T47D (cell line): ENCODE data around the gene SLC52A3.

Experiments
- DNase-seq, 2 experiments: peaks; one replicate each; pipeline versions ENCODE4 v3.0.0 to v3.0.0-alpha.2; 2011 to 2012; ENCODE audit warnings: low read depth in 1 of 2, low spot score in 1 of 2
- JUND ChIP-seq: IDR thresholded peaks from 2 replicates; pipeline ENCODE4 v1.6.1; 2012; ENCODE audit warnings: low read depth
- in situ Hi-C: cut with HindIII; loops from 2 replicates; pipeline ENCODE4 v1.10.0; 2016; ENCODE audit warnings: low sequenced_read_pairs, low pct_unique_long_range_greater_than_20kb

The SLC52A3 gene

DNA sequence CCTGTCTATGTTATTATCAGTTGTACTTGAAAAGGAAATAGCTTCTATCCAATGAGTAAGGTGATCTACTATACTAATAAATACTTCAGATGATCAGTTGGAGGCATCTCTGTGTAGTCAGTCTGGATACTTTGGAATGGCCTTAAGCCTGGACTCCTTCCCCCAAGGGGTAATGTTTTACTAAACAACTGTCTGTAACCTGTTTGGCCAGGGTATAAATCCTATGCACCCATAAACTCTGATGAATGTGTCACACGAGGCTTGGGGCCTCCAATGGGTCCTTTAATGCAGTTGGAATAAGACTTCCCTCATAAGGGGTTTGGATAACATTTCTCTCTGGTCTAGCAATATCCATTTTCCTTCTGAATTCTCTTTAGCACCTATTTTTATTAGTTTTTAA lies 19.5 kb upstream of the SLC52A3 start:
- in situ Hi-C loops: no loop called here
- no peak for TF ChIP-seq JUND
- peak in 1 of 2 experiments; percentile 46 for DNase-seq

DNA sequence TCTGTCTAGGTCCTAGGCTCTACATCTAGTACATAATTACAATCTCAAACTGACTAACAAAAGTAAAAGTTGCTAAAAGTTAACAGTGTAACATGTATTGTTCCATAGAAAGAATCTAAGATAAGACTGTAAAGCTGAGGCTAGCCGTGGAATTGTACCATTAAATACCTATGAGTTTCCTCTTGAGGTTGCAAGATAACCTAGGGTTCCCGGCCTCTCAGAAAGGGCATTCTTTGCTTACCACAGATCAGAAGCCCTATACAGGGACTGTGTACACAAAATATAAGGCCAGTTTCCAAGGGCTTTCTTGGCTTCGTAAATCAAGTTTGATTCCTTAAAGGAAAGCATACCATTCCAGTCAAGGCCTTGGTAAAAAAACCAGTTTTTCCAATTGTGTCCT lies 11.5 kb upstream of the SLC52A3 start:
- no peak for TF ChIP-seq JUND
- in situ Hi-C loops: no loop called here
- DNase-seq: peak in 1 of 2 experiments; percentile 43

DNA sequence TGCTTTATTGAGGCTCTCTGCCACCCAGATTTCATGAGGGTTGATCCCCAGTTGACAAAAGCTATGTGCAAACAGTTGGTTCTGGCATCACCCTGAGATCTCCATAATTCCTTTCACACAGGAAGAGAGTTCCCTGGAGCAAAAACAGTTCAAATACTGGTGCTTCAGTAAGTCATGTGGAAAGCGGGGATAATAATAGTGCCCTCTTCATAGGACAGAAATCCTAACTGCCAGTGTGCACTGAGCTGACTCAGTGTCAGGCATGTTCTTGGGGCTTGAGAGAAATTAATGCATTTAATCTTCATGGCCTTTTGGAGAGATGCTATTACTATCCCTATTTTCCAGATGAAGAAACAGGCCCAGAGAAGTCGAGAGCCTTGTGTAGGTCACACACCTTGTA lies 7.9 kb upstream of the SLC52A3 start:
- in situ Hi-C loops: no loop called here
- DNase-seq: no peak
- no peak for TF ChIP-seq JUND

- DNase-seq: peak; percentile 58 to 91
- in situ Hi-C loops: no loop called here
- no peak for TF ChIP-seq JUND
Measured at GRCh38 chr20:775679-776135, 7.4 kb upstream of the SLC52A3 start.

DNA sequence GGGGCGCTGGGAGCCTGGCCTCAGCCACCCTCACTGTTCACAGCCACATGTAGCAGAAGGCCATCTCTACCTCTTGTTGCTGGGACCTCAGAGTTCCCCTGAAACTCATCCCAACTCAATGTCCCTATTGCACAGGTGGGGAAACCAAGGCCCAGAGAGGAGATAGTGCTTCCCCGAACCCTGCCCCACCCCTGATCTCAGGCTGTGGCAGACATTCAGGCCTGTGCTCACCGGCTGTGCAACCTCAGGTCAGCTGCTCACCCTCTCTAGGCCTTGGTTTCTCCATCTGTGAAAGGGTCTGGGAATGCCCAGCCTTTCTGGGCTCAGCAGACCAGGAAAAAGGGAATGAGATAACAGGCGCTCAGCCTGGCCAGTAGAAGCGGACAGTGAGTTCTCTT lies 6.4 kb upstream of the SLC52A3 start:
- DNase-seq: no peak
- in situ Hi-C loops: no loop called here
- no peak for TF ChIP-seq JUND

- TF ChIP-seq JUND: no peak
- in situ Hi-C loops: no loop called here
Measured at GRCh38 chr20:774016-774659, 5.8 kb upstream of the SLC52A3 start.

DNA sequence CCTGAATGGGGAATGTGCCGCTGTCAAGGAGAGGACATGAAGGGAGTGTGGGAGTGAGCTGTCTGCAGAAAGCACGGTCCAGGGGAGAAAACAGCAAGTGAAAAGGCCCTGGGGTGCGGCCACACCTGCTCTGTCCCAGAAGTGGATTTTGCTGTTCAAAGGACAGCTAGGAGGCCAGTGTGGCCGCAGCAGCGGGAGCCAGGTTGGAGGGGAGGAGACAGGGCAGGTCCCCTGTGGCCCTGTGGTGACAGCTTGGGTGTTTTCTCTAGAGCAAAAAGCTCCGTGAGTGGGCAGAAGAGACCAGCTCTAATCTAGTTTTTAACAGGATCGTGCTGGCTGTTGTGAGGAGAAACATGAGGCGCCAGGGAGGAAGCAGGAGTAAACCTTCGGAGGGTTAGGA lies 4.5 kb upstream of the SLC52A3 start:
- in situ Hi-C loops: no loop called here
- DNase-seq: no peak
- no peak for TF ChIP-seq JUND

More at GRCh38 chr20:774016-774659, 5.8 kb upstream of the SLC52A3 start:
- no peak for DNase-seq

DNA sequence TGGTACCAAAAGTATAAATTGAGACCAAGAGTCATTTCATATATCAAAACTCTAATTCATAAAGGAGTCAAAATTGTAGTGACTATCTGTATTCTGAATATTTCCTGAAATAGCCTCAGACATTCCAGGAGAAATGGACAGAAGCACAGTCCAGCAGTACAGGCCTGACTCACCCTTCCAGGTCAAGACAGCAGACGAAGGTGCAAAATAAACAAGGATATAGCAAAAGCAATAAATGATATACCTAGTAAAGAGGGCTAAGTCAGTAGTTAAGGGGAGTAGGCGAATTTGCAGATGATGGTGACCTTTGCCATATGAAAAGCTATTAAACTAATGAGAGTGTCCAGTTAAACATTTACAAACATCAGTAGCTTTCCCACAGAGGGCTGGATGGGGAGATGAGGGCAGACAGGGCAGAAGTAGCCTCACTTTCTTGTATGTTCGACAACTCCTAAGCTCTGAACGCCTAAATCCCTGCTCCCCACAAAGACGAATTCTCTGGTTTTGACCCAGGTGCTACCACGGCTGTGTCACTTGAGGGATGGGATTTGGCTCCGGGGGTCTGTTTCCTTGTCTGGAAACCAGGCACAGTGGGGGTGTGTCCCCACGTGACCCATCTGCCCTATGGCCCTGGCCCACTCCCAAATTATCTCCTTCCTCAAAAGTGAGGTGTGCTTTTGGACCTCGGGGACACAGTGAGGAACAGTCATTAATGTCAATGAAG lies 3.6 kb upstream of the SLC52A3 start:
- no peak for DNase-seq
- in situ Hi-C loops: no loop called here
- no peak for TF ChIP-seq JUND

DNA sequence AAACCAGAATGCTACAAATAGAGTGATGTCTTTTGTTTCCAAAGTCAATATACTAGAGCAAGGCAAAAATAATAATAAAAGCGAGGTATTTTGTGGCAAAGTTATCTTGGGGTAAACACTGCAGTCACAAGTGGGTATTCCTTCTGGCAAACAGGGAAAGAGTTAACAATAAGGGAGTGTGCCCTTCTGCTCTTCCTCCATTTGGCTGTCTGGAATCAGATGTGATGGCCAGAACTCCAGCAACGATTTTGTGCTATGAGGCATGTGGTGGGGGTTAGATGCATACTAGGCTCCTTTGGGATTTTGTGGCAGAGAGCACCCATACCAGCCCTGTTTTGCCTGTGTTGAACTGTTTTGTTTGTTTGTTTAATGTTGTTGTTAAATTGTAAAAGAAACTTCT lies 2.4 kb upstream of the SLC52A3 start:
- no peak for TF ChIP-seq JUND
- in situ Hi-C loops: no loop called here
- DNase-seq: no peak

DNA sequence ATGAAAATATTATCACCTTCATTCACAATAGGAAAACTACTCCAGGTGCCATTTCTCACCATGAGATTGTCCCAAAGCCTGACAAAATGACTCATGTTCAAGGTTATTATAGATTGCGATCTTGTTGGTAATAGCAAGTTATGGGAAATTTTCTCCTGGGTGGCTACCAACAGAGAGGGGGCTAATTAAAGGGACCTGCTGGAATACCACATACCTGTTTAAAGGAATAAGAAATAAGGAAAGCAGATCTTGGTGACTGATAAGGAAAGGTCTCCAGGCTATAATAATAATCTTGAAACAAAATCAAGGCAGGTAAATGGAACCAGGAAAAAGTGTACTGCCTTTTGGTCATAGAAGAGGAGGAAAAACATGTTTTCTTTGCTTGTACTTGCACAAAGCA lies 1.4 kb downstream of the SLC52A3 start:
- DNase-seq: peak in 1 of 2 experiments; percentile 23
- in situ Hi-C loops: no loop called here
- TF ChIP-seq JUND: no peak

- in situ Hi-C loops: no loop called here
- TF ChIP-seq JUND: no peak
- no peak for DNase-seq
Measured at GRCh38 chr20:764255-764654, 4.0 kb downstream of the SLC52A3 start.

DNA sequence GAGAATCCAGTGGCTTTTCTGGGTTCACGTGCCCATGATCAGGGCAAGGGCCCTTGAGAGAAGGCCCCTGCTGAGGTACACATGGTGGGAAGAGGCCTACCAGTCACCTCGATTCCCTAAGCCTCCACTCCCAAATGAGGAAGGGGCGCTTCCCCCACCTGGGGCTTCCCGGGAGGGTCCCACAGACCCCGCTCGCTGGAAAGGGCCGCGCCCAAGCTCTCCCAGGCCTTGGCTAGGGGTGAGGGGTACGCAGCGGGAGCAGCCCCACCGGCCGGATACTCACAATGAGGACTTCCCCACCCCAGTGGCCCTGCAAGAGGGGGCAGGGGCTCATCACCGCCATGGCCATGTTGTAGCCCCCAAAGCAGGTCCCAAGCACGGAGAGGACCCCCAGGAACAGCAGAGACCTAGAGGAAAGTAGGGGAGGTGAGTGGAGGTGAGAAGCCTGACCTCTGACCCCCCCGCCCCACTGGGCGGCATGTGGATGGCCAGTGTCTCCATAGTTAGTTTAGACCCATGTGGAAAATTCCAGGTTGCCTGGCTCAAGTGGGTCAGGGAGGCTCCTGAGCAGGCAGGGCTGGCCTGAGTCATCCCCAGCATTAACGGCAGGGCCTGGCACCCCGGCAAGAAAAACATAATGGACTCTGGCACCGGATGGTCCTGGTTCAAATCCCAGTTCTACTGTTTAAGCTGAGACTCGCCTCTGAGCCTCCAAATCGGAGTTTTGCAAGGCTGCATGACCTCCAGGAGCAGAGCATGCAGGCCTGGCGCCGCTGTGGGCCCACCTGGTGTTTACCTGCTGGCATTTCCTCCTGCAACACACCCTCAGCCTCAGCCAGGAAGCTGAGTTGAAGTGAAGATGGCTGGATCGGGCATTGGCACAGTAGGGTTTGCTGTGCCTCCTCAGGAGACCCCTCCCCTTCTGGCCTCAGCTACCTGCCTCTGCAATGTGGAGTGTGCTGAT lies 6.6 kb downstream of the SLC52A3 start:
- DNase-seq: no peak
- in situ Hi-C loops: no loop called here
- TF ChIP-seq JUND: no peak
